Measurements from ENCODE around the gene AOAH. TPM values are rescaled to one million over a fixed set of nuclear protein-coding genes. Genes with fewer than 3 reads are reported as not detected.

The AOAH gene
- total RNA-seq, 2 donors from 2014 or later = 0.70 to 1.6 TPM

GRCh38 chr7:36602511-36602910 lies 121.8 kb downstream of the AOAH start:
- no peak for DNase-seq
- H3K4me1 Mint-ChIP-seq = peaks cover 9% of the 10 kb centered on the region
- H3K36me3 Mint-ChIP-seq (ENCODE audit: low read depth) = no peaks in the 10 kb centered on the region
- peaks cover 6% of the 10 kb centered on the region for H3K4me1 ChIP-seq (ENCODE audit: control insufficient read depth, insufficient read depth, low read length)
- no peaks in the 10 kb centered on the region for H3K9me3 ChIP-seq (ENCODE audit: control insufficient read depth, low read length)
- no peak overlapping the region for H3K27ac ChIP-seq (ENCODE audit: low read depth, low read length)
- no peaks in the 10 kb centered on the region for H3K36me3 ChIP-seq (ENCODE audit: control insufficient read depth, insufficient read depth, low read length)
- no peak for TF ChIP-seq CTCF (conservative IDR thresholded peaks at IDR 0.05)
- H3K9ac ChIP-seq (ENCODE audit: extremely low read depth, low read length, poor library complexity, severe bottlenecking) = no peak overlapping the region
- H3K4me3 Mint-ChIP-seq = no peak overlapping the region
- H3K4me3 ChIP-seq (ENCODE audit: low read length) = no peak overlapping the region
- H3K27ac Mint-ChIP-seq = no peak overlapping the region
- H3K27me3 Mint-ChIP-seq (ENCODE audit: insufficient read depth) = no peaks in the 10 kb centered on the region
- H3K9me3 Mint-ChIP-seq = no peaks in the 10 kb centered on the region
- WGBS, 2 experiments (ENCODE audit: insufficient coverage in 1 of 2, insufficient read length in 1 of 2) = 89% methylated on average over 3 of the region's 3 CpGs; no CpG with 5 or more reads in 1 of the 2 experiments
- no peaks in the 10 kb centered on the region for H3K27me3 ChIP-seq (ENCODE audit: control insufficient read depth, insufficient read depth, low read length, poor library complexity, severe bottlenecking)

GRCh38 chr7:36601601-36602000 lies 122.7 kb downstream of the AOAH start:
- no peak for DNase-seq
- Mint-ChIP-seq H3K27me3 (ENCODE audit: insufficient read depth) (no peaks in the 10 kb centered on the region), H3K9me3 (no peaks in the 10 kb centered on the region), H3K27ac (no peak overlapping the region), H3K36me3 (ENCODE audit: low read depth) (no peaks in the 10 kb centered on the region), H3K4me3 (no peak overlapping the region), H3K4me1 (peaks cover 6% of the 10 kb centered on the region)
- WGBS, 2 experiments (ENCODE audit: insufficient coverage in 1 of 2, insufficient read length in 1 of 2) = 82 to 100% methylated on average over 2 to 3 of the region's 3 CpGs
- no peak for TF ChIP-seq CTCF (conservative IDR thresholded peaks at IDR 0.05)
- H3K4me3 ChIP-seq (ENCODE audit: low read length) = no peak overlapping the region
- H3K36me3 ChIP-seq (ENCODE audit: control insufficient read depth, insufficient read depth, low read length) = no peaks in the 10 kb centered on the region
- peaks cover 3% of the 10 kb centered on the region for H3K4me1 ChIP-seq (ENCODE audit: control insufficient read depth, insufficient read depth, low read length)
- H3K9me3 ChIP-seq (ENCODE audit: control insufficient read depth, low read length) = no peaks in the 10 kb centered on the region
- no peaks in the 10 kb centered on the region for H3K27me3 ChIP-seq (ENCODE audit: control insufficient read depth, insufficient read depth, low read length, poor library complexity, severe bottlenecking)
- no peak overlapping the region for H3K27ac ChIP-seq (ENCODE audit: low read depth, low read length)
- no peak overlapping the region for H3K9ac ChIP-seq (ENCODE audit: extremely low read depth, low read length, poor library complexity, severe bottlenecking)

- H3K4me1 ChIP-seq (ENCODE audit: control insufficient read depth, insufficient read depth, low read length) = peaks cover 3% of the 10 kb centered on the region
- Mint-ChIP-seq H3K4me1 (peaks cover 6% of the 10 kb centered on the region), H3K36me3 (ENCODE audit: low read depth) (no peaks in the 10 kb centered on the region), H3K4me3 (no peak overlapping the region), H3K27ac (no peak overlapping the region), H3K27me3 (ENCODE audit: insufficient read depth) (no peaks in the 10 kb centered on the region), H3K9me3 (no peaks in the 10 kb centered on the region)
- no peak overlapping the region for H3K27ac ChIP-seq (ENCODE audit: low read depth, low read length)
- H3K9me3 ChIP-seq (ENCODE audit: control insufficient read depth, low read length) = no peaks in the 10 kb centered on the region
- no peak for DNase-seq
- H3K27me3 ChIP-seq (ENCODE audit: control insufficient read depth, insufficient read depth, low read length, poor library complexity, severe bottlenecking) = no peaks in the 10 kb centered on the region
- no peaks in the 10 kb centered on the region for H3K36me3 ChIP-seq (ENCODE audit: control insufficient read depth, insufficient read depth, low read length)
- H3K9ac ChIP-seq (ENCODE audit: extremely low read depth, low read length, poor library complexity, severe bottlenecking) = no peak overlapping the region
- no peak for TF ChIP-seq CTCF (conservative IDR thresholded peaks at IDR 0.05)
- H3K4me3 ChIP-seq (ENCODE audit: low read length) = no peak overlapping the region
- 95 to 100% methylated on average over 1 to 4 of the region's 5 CpGs for WGBS, 2 experiments (ENCODE audit: insufficient coverage in 1 of 2, insufficient read length in 1 of 2)
Measured at GRCh38 chr7:36600869-36601530, 123.3 kb downstream of the AOAH start.

Data from endodermal cell (in vitro differentiated cells).